HEK293T (cell line): ENCODE measurements around the gene CDH4.

Experiments
- ARNT ChIP-seq: fragments of 450-650 bp; IDR thresholded peaks from 2 replicates; pipeline ENCODE4 v1.6.1; 2017; ENCODE audit warnings: mild to moderate bottlenecking
- BHLHE40 ChIP-seq: fragments of 450-650 bp; IDR thresholded peaks from 2 replicates; pipeline ENCODE4 v1.6.1; 2016; ENCODE audit warnings: mild to moderate bottlenecking, moderate library complexity, borderline replicate concordance
- FOXA1 ChIP-seq: fragments of 450-650 bp; IDR thresholded peaks from 2 replicates; pipeline ENCODE4 v1.6.1; 2016; ENCODE audit warnings: mild to moderate bottlenecking
- FOXK2 ChIP-seq: fragments of 450-650 bp; IDR thresholded peaks from 2 replicates; pipeline ENCODE4 v1.6.1; 2016; ENCODE audit warnings: mild to moderate bottlenecking
- FOXM1 ChIP-seq: fragments of 450-650 bp; IDR thresholded peaks from 2 replicates; pipeline ENCODE4 v1.6.1; 2017; ENCODE audit warnings: mild to moderate bottlenecking, borderline replicate concordance
- HDGF ChIP-seq: fragments of 450-650 bp; IDR thresholded peaks from 2 replicates; pipeline ENCODE4 v1.6.1; 2017; ENCODE audit warnings: antibody characterized with exemption, borderline replicate concordance
- L3MBTL2 ChIP-seq: fragments of 450-650 bp; conservative IDR thresholded peaks from 2 replicates; pipeline ENCODE4 v1.6.1; 2016; ENCODE audit warnings: mild to moderate bottlenecking
- SP1 ChIP-seq: fragments of 450-650 bp; IDR thresholded peaks from 2 replicates; pipeline ENCODE4 v1.6.1; 2017
- SUZ12 ChIP-seq: fragments of 450-650 bp; IDR thresholded peaks from 2 replicates; pipeline ENCODE4 v1.6.1; 2016; ENCODE audit warnings: mild to moderate bottlenecking
- TARDBP ChIP-seq: fragments of 450-650 bp; IDR thresholded peaks from 2 replicates; pipeline ENCODE4 v1.6.1; 2016
- ZNF384 ChIP-seq: fragments of 450-650 bp; IDR thresholded peaks from 2 replicates; pipeline ENCODE4 v1.6.1; 2016

- TF ChIP-seq HDGF (no peak), BHLHE40 (no peak), FOXA1 (no peak), SUZ12 (no peak), FOXK2 (no peak), ZNF384 (no peak), FOXM1 (no peak), TARDBP (no peak), L3MBTL2 (no peak), SP1 (no peak), ARNT (no peak)
Observed at GRCh38 chr20:61828891-61829290, 576.8 kb downstream of the CDH4 start.
